Measurements from ENCODE around the gene GABARAP.

GABARAP gene

GRCh38 chr17:7239091-7240027 is 2.9 kb downstream of the GABARAP start, which contains the start of gene PHF23:
Gene PHF23 (minus strand): TSS chr17:7239457. CDS start chr17:7239279, 178 bp downstream.
- DNase-seq (ENCODE audit: low read depth): peak; percentile 97

- no peak for DNase-seq (ENCODE audit: low read depth)
Measured at GRCh38 chr17:7238420-7239090, 3.7 kb downstream of the GABARAP start.

- DNase-seq (ENCODE audit: low read depth): no peak
Measured at GRCh38 chr17:7237761-7238419, 4.4 kb downstream of the GABARAP start.

GRCh38 chr17:7237266-7237760 is 4.9 kb downstream of the GABARAP start:
- DNase-seq (ENCODE audit: low read depth): no peak

GRCh38 chr17:7236808-7237207 is 5.4 kb downstream of the GABARAP start:
- no peak for DNase-seq (ENCODE audit: low read depth)

GRCh38 chr17:7235693-7236665 is 6.3 kb downstream of the GABARAP start:
- DNase-seq (ENCODE audit: low read depth): no peak

- DNase-seq (ENCODE audit: low read depth): no peak
Measured at GRCh38 chr17:7234083-7234951, 7.9 kb downstream of the GABARAP start, which contains the start of gene DVL2. Gene DVL2 (minus strand): TSS chr17:7234517. CDS start chr17:7234262, 255 bp downstream.

- no peak for DNase-seq (ENCODE audit: low read depth)
Measured at GRCh38 chr17:7233701-7234082, 8.6 kb downstream of the GABARAP start.

GRCh38 chr17:7232114-7232513 is 10.1 kb downstream of the GABARAP start:
- no peak for DNase-seq (ENCODE audit: low read depth)

- no peak for DNase-seq (ENCODE audit: low read depth)
Measured at GRCh38 chr17:7229504-7229903, 12.7 kb downstream of the GABARAP start.

- no peak for DNase-seq (ENCODE audit: low read depth)
Measured at GRCh38 chr17:7228920-7229319, 13.3 kb downstream of the GABARAP start.

GRCh38 chr17:7226721-7227710 is 15.2 kb downstream of the GABARAP start:
- no peak for DNase-seq (ENCODE audit: low read depth)

GRCh38 chr17:7225711-7226331 is 16.4 kb downstream of the GABARAP start:
- DNase-seq (ENCODE audit: low read depth): no peak

GRCh38 chr17:7224661-7225111 is 17.6 kb downstream of the GABARAP start:
- no peak for DNase-seq (ENCODE audit: low read depth)

- no peak for DNase-seq (ENCODE audit: low read depth)
Measured at GRCh38 chr17:7224110-7224509, 18.1 kb downstream of the GABARAP start.

- no peak for DNase-seq (ENCODE audit: low read depth)
Measured at GRCh38 chr17:7223375-7223774, 18.9 kb downstream of the GABARAP start.

- DNase-seq (ENCODE audit: low read depth): no peak
Measured at GRCh38 chr17:7222972-7223292, 19.3 kb downstream of the GABARAP start.
